Transverse colon (tissue), 4 donors: ENCODE data around the gene GRIP1. TPM values are rescaled to one million over a fixed set of nuclear protein-coding genes. Genes with fewer than 3 reads are reported as not detected.

ENCODE experiments used
- DNase-seq: peaks from one replicate; pipeline ENCODE4 v3.0.0-alpha.2; 2019
- H3K27ac ChIP-seq, 4 donors: fragments of 200-600 bp; sonication (generic); 2 replicates each; pipeline ENCODE4 v1.5.1; 2016 to 2018; ENCODE audit warnings: inconsistent platforms in 4 of 4
- H3K27me3 ChIP-seq: fragments of 200-600 bp; sonication (generic); 2 replicates; pipeline ENCODE4 v1.5.1; 2017; ENCODE audit warnings: inconsistent platforms
- H3K36me3 ChIP-seq, 4 donors: fragments of 200-600 bp; sonication (generic); 2 replicates each; pipeline ENCODE4 v1.5.1; 2017 to 2019; ENCODE audit warnings: inconsistent platforms in 4 of 4
- H3K4me1 ChIP-seq, 4 donors: fragments of 200-600 bp; sonication (generic); 2 replicates each; pipeline ENCODE4 v1.5.1; 2017 to 2020; ENCODE audit warnings: inconsistent platforms in 4 of 4
- H3K4me3 ChIP-seq, 4 donors: fragments of 200-600 bp; sonication (generic); 1 replicate in 1 of 4; 2 replicates in 3 of 4; pipeline versions ENCODE4 v1.5.1 to v1.6.1; 2017 to 2019; ENCODE audit warnings: inconsistent platforms in 4 of 4
- H3K9me3 ChIP-seq, 2 donors: fragments of 200-600 bp; sonication (generic); 2 replicates each; pipeline ENCODE4 v1.5.1; 2017 to 2019; ENCODE audit warnings: inconsistent platforms in 2 of 2
- CTCF ChIP-seq, 5 experiments: fragments of 200-600 bp in 3 of 5; fragments of 450-650 bp in 2 of 5; sonication (generic) in 3 of 5; IDR thresholded peaks; 1 replicate in 2 of 5; 2 replicates in 3 of 5; pipeline ENCODE4 v1.5.1; 2016 to 2017; ENCODE audit warnings: antibody characterized with exemption in 5 of 5, inconsistent platforms in 3 of 5, mild to moderate bottlenecking in 2 of 5, moderate library complexity in 1 of 5
- EP300 ChIP-seq: sonication (generic); formaldehyde crosslinking; IDR thresholded peaks from one replicate; pipeline ENCODE4 v1.6.1; 2017; ENCODE audit warnings: antibody characterized with exemption, low read depth
- POLR2A ChIP-seq: fragments of 450-650 bp; IDR thresholded peaks from one replicate; pipeline ENCODE4 v1.6.1; 2016; ENCODE audit warnings: antibody characterized with exemption, mild to moderate bottlenecking, moderate library complexity
- POLR2AphosphoS5 ChIP-seq, 3 donors: sonication (generic); formaldehyde crosslinking; IDR thresholded peaks; one replicate each; pipeline ENCODE4 v1.6.1; 2016; ENCODE audit warnings: antibody characterized with exemption in 3 of 3
- WGBS, 2 donors: methylation state at CpG; one replicate each; pipeline ENCODE4 v1.1.5; 2018; ENCODE audit warnings: low coverage in 1 of 2; 5-methylcytosine and 5-hydroxymethylcytosine counted together
- in situ Hi-C, 4 donors: fragments of 200-750 bp; cut with MboI; loops; one replicate each; pipeline versions ENCODE4 v1.15.0 to v1.15.1; 2017; ENCODE audit warnings: low sequenced_read_pairs in 3 of 4, low pct_ligation_motif_present in 1 of 4, low pct_unique_long_range_greater_than_20kb in 1 of 4
- intact Hi-C: fragments of 100-400 bp; cut with DNase I; formaldehyde crosslinking; loops from one replicate; pipeline ENCODE4 v1.15.1; 2023; ENCODE audit warnings: low total_unique reads
- total RNA-seq, 4 donors: library from RNA; depleted of rRNA; stranded (reverse); fragments of >200 nt; gene quantifications; one replicate each; pipeline ENCODE4 v1.1.0, GENCODE V29; 2016

The GRIP1 gene
- total RNA-seq, 4 donors from 2014 or later = 4.4 to 9.0 (median 8.2) TPM

GRCh38 chr12:66724026-66724425 is 45.1 kb upstream of the GRIP1 start:
- H3K9me3 ChIP-seq = no peaks in the 10 kb centered on the region
- no peak for TF ChIP-seq POLR2AphosphoS5 (IDR thresholded peaks at IDR 0.05)
- no peak for TF ChIP-seq CTCF (IDR thresholded peaks at IDR 0.05)
- no peak for TF ChIP-seq EP300
- no peak for TF ChIP-seq POLR2A
- no peaks in the 10 kb centered on the region for H3K36me3 ChIP-seq
- intact Hi-C loops (no loop called here), in situ Hi-C loops (no loop called here)
- no peak overlapping the region for H3K27ac ChIP-seq
- H3K27me3 ChIP-seq = no peaks in the 10 kb centered on the region
- 89 to 93% methylated on average over 1 to 2 of the region's 2 CpGs for WGBS, 2 donors
- no peak overlapping the region for H3K4me3 ChIP-seq
- no peak for DNase-seq
- H3K4me1 ChIP-seq = no peaks in the 10 kb centered on the region

GRCh38 chr12:66719862-66720261 is 41.0 kb upstream of the GRIP1 start:
- 75 to 84% methylated on average over 2 of the region's 2 CpGs for WGBS, 2 donors
- Histone ChIP-seq H3K4me1 (no peaks in the 10 kb centered on the region), H3K27me3 (no peaks in the 10 kb centered on the region), H3K27ac (no peak overlapping the region), H3K36me3 (no peaks in the 10 kb centered on the region), H3K4me3 (no peak overlapping the region), H3K9me3 (no peaks in the 10 kb centered on the region)
- TF ChIP-seq POLR2AphosphoS5 (IDR thresholded peaks at IDR 0.05) = no peak
- no peak for TF ChIP-seq POLR2A
- no peak for TF ChIP-seq CTCF (IDR thresholded peaks at IDR 0.05)
- TF ChIP-seq EP300 = no peak
- no peak for DNase-seq
- in situ Hi-C loops (no loop called here), intact Hi-C loops (no loop called here)

- in situ Hi-C loops = no loop called here
- DNase-seq = no peak
- TF ChIP-seq CTCF (IDR thresholded peaks at IDR 0.05) (no peak), POLR2AphosphoS5 (IDR thresholded peaks at IDR 0.05) (no peak), POLR2A (no peak), EP300 (no peak)
These were observed 38.3 kb upstream of the GRIP1 start for GRCh38 chr12:66717036-66717673.

GRCh38 chr12:66716522-66716921 is 37.6 kb upstream of the GRIP1 start:
- Histone ChIP-seq H3K27me3 (no peaks in the 10 kb centered on the region), H3K36me3 (no peaks in the 10 kb centered on the region), H3K4me1 (no peaks in the 10 kb centered on the region), H3K9me3 (no peaks in the 10 kb centered on the region), H3K27ac (no peak overlapping the region), H3K4me3 (no peak overlapping the region)
- TF ChIP-seq POLR2A (no peak), EP300 (no peak), POLR2AphosphoS5 (IDR thresholded peaks at IDR 0.05) (no peak), CTCF (IDR thresholded peaks at IDR 0.05) (no peak)
- in situ Hi-C loops = no loop called here
- no peak for DNase-seq
- intact Hi-C loops = no loop called here
- WGBS, 2 donors = 23% methylated on average over 1 of the region's 1 CpG; no CpG with 5 or more reads in 1 of the 2 donors

More at GRCh38 chr12:66717036-66717673, 38.3 kb upstream of the GRIP1 start:
- H3K9me3 ChIP-seq = no peaks in the 10 kb centered on the region
- no peak overlapping the region for H3K27ac ChIP-seq
- H3K4me3 ChIP-seq = no peak overlapping the region
- no peaks in the 10 kb centered on the region for H3K27me3 ChIP-seq
- intact Hi-C loops = no loop called here
- 76 to 78% methylated on average over 3 of the region's 3 CpGs for WGBS, 2 donors
- H3K4me1 ChIP-seq = no peaks in the 10 kb centered on the region
- no peaks in the 10 kb centered on the region for H3K36me3 ChIP-seq
